Breast epithelium (tissue), 3 donors: ENCODE data around the gene HSPG2.

Experiments
- POLR2A ChIP-seq: fragments of 450-650 bp; IDR thresholded peaks from one replicate; pipeline ENCODE4 v1.6.1; 2016; ENCODE audit warnings: antibody characterized with exemption, mild to moderate bottlenecking, moderate library complexity
- POLR2AphosphoS5 ChIP-seq, 3 donors: sonication (generic); formaldehyde crosslinking; IDR thresholded peaks; one replicate each; pipeline ENCODE4 v1.6.1; 2017; ENCODE audit warnings: antibody characterized with exemption in 3 of 3
- TF ChIP-seq, protein P1 (sequence below), 3 donors: fragments of 450-650 bp; IDR thresholded peaks; one replicate each; pipeline ENCODE4 v1.5.1; 2016 to 2017; ENCODE audit warnings: antibody characterized with exemption in 3 of 3, mild to moderate bottlenecking in 3 of 3, moderate library complexity in 3 of 3

DNA sequence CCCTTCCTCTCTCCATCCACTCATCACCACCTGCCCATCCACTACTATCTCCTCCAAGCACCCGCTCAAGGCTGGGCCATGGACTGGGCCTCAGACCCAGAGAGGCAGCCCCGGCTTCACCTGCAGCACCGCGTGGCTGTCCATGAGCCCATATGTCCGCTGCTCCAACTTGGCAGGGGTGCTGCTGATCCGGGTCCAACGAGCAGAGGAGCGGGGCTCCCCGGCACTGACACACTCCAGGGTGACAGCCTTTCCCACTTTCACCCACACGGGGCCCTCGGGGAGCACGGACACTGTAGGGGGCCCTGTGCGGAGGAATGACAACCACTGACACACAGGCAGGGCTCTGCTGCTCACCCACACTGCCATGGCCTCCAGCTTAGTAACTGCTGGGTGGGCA is 96.1 kb downstream of the HSPG2 start:
- TF ChIP-seq POLR2A (no peak), POLR2AphosphoS5 (IDR thresholded peaks at IDR 0.05) (no peak)
- TF ChIP-seq, protein P1, sequence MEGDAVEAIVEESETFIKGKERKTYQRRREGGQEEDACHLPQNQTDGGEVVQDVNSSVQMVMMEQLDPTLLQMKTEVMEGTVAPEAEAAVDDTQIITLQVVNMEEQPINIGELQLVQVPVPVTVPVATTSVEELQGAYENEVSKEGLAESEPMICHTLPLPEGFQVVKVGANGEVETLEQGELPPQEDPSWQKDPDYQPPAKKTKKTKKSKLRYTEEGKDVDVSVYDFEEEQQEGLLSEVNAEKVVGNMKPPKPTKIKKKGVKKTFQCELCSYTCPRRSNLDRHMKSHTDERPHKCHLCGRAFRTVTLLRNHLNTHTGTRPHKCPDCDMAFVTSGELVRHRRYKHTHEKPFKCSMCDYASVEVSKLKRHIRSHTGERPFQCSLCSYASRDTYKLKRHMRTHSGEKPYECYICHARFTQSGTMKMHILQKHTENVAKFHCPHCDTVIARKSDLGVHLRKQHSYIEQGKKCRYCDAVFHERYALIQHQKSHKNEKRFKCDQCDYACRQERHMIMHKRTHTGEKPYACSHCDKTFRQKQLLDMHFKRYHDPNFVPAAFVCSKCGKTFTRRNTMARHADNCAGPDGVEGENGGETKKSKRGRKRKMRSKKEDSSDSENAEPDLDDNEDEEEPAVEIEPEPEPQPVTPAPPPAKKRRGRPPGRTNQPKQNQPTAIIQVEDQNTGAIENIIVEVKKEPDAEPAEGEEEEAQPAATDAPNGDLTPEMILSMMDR (IDR thresholded peaks at IDR 0.05) = no peak
